ENCODE data around the gene TMEM115.
A peak's percentile ranks its signal among the peaks of the same experiment; 100 is the strongest.

The TMEM115 gene

GRCh38 chr3:50358911-50359759 lies at the start of gene TMEM115:
Gene TMEM115 (minus strand): TSS chr3:50359521. CDS start chr3:50359063, 458 bp downstream.
- TF ChIP-seq CTCF (IDR thresholded peaks at IDR 0.05; ENCODE audit: control insufficient read depth, extremely low read depth, insufficient read depth): no peak
- H3K4me3 ChIP-seq (ENCODE audit: low read depth, low read length): peak within 1 kb of the TSS; percentile 92
- peak; percentile 95 for DNase-seq (ENCODE audit: low read depth)

- no peak for DNase-seq (ENCODE audit: low read depth)
- no peak for TF ChIP-seq CTCF (IDR thresholded peaks at IDR 0.05; ENCODE audit: control insufficient read depth, extremely low read depth, insufficient read depth)
- H3K4me3 ChIP-seq (ENCODE audit: low read depth, low read length): no peak overlapping the region
Measured at GRCh38 chr3:50408443-50408944, 49.2 kb upstream of the TMEM115 start.

- TF ChIP-seq CTCF (IDR thresholded peaks at IDR 0.05; ENCODE audit: control insufficient read depth, extremely low read depth, insufficient read depth): no peak
- DNase-seq (ENCODE audit: low read depth): no peak
Measured at GRCh38 chr3:50406487-50406886, 47.2 kb upstream of the TMEM115 start.

GRCh38 chr3:50405249-50405648 lies 45.9 kb upstream of the TMEM115 start:
- no peak for TF ChIP-seq CTCF (IDR thresholded peaks at IDR 0.05; ENCODE audit: control insufficient read depth, extremely low read depth, insufficient read depth)
- DNase-seq (ENCODE audit: low read depth): no peak
- H3K4me3 ChIP-seq (ENCODE audit: low read depth, low read length): no peak overlapping the region

More at GRCh38 chr3:50406487-50406886, 47.2 kb upstream of the TMEM115 start:
- no peak overlapping the region for H3K4me3 ChIP-seq (ENCODE audit: low read depth, low read length)

- no peak overlapping the region for H3K4me3 ChIP-seq (ENCODE audit: low read depth, low read length)
- no peak for DNase-seq (ENCODE audit: low read depth)
- no peak for TF ChIP-seq CTCF (IDR thresholded peaks at IDR 0.05; ENCODE audit: control insufficient read depth, extremely low read depth, insufficient read depth)
Measured at GRCh38 chr3:50401978-50402595, 42.8 kb upstream of the TMEM115 start.

GRCh38 chr3:50396502-50396901 lies 37.2 kb upstream of the TMEM115 start:
- no peak for TF ChIP-seq CTCF (IDR thresholded peaks at IDR 0.05; ENCODE audit: control insufficient read depth, extremely low read depth, insufficient read depth)
- no peak for DNase-seq (ENCODE audit: low read depth)
- H3K4me3 ChIP-seq (ENCODE audit: low read depth, low read length): no peak overlapping the region
